ENCODE results near the gene SEMA7A.

DNA sequence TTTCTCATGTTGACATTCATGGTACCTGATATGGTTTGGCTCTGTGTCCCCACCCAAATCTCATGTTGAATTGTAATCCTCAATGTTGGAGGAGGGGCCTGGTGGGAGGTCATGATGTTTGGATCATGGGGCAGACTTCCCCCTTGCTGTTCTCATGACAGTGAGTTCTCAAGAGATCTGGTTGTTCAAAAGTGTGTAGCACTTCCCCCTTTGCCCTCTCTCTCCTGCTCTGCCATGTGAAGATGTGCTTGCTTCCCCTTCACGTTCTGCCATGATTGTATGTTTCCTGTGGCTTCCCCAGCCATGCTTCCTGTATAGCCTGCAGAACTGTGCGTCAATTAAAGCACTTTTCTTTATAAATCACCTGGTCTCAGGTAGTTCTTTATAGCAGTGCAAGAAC, 30.5 kb upstream of the SEMA7A start:
- TF ChIP-seq POLR2AphosphoS5 (IDR thresholded peaks at IDR 0.05; ENCODE audit: borderline replicate concordance, low read depth, low read length) (no peak), EZH2 (IDR thresholded peaks at IDR 0.05) (no peak), FOXP2 (optimal IDR thresholded peaks at IDR 0.05; ENCODE audit: control extremely low read depth, extremely low read length, insufficient read depth) (no peak)
